ENCODE data around the gene MYL3.

DNA sequence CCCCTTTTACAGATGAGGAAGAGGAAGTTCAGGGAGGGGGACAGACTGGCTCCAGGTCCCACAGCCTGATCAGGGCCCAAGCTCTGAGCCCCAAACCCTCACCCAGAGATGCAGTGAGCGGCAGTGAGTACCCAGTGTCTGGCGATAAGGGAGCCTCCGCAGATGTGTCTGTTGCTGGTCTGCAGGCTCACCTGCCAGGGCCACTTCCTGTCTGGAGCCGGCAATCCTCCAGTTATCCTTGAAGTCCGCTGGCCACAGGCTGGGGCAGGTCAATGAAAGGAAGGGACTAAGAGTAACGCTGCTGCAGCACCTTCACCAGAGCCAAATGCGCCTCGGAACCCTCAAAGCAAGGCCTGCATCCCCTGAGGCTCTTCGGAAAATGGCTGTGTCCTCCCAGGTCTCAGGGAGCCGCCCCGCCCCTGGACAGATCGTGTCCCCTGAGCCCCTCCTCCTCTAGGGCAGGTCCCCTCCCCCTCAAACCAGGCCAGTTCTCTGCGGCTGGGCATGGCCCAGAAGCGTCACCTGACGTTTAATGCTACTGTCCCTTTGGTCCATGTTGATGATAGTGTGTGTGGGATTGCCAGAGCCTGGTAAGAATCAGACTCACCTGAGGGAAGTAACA, 51.5 kb downstream of the MYL3 start:
- no peak for TF ChIP-seq EZH2 (IDR thresholded peaks at IDR 0.05; ENCODE audit: low read depth)
- TF ChIP-seq, protein P1, sequence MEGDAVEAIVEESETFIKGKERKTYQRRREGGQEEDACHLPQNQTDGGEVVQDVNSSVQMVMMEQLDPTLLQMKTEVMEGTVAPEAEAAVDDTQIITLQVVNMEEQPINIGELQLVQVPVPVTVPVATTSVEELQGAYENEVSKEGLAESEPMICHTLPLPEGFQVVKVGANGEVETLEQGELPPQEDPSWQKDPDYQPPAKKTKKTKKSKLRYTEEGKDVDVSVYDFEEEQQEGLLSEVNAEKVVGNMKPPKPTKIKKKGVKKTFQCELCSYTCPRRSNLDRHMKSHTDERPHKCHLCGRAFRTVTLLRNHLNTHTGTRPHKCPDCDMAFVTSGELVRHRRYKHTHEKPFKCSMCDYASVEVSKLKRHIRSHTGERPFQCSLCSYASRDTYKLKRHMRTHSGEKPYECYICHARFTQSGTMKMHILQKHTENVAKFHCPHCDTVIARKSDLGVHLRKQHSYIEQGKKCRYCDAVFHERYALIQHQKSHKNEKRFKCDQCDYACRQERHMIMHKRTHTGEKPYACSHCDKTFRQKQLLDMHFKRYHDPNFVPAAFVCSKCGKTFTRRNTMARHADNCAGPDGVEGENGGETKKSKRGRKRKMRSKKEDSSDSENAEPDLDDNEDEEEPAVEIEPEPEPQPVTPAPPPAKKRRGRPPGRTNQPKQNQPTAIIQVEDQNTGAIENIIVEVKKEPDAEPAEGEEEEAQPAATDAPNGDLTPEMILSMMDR (conservative IDR thresholded peaks at IDR 0.05) = no peak
